ENCODE data around the gene DCAF11. TPM values are rescaled to one million over a fixed set of nuclear protein-coding genes. Genes with fewer than 3 reads are reported as not detected.
A peak's percentile ranks its signal among the peaks of the same experiment; 100 is the strongest.

DCAF11 gene
- total RNA-seq, 2 experiments from 2014 or later = 106 to 116 TPM

DNA sequence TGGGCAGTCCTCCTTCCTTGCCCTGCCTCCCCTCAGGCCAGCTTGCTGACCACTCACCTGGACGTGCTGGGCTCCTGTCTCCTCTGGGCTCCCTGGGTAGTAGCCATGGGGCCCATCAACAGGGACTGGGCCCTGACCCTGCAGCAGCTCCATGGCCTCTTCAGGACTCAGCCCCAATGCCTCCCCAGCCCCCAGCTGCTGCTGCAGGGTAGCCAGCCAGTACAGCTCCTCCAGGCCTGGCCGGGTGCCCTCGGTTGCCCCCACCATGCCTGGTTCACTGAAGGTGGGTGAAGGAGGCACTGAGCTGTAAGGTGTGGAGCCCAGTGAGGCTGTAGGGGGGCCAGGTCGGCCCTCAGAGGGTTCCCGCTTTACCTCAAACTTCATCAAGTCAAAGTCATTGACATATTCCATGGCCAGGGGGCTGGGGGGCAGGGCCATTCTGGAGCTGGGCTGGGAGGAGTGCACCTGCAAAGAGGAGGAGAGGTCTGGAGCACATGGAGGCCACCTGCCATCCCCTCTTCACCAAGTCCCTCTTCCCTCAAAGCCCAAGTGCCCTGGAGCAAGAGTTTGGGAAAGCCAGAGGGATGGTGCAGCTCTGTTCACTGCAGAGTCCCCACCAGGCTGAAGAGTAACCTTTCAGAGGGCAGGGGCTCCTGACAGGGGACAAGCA, 32.0 kb upstream of the DCAF11 start:
- ChIA-PET CTCF (interaction anchor here (0.5 to 3.8 kb wide), 8 partner anchors 8 to 488 kb away, joined by 3 to 36 read pairs (median 4); partner anchors contain the start of genes IRF9 and PCK2), POLR2A (interaction anchor here (0.6 kb wide), 1 partner anchor 47 kb away, joined by 3 read pairs; no protein-coding TSS in a partner anchor)
- Mint-ChIP-seq H3K27ac (peak overlapping the region; percentile 90), H3K27me3 (peaks cover 3% of the 10 kb centered on the region), H3K9me3 (no peaks in the 10 kb centered on the region), H3K36me3 (ENCODE audit: low read depth) (no peaks in the 10 kb centered on the region), H3K4me3 (peak overlapping the region; percentile 72), H3K4me1 (peaks cover 27% of the 10 kb centered on the region)
- DNase-seq = no peak

DNA sequence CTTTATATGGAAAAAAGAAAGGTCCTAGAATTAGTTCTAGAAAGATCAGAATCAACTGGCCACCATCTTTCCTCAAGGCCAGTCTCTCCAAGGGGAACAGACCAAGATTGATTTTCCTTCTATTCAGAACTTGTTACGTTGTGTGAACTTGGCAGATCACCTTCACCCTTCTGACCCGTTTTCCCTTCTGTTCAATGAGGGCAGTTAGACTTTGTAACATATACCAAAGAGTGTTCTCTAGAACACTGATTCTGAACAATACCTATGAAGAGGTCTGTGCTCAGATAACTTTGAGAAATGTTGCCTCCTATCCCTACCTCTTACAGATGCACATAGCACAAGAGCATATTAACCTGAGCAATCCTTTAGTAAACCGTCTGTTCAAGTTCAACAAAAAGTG, 31.1 kb upstream of the DCAF11 start:
- Mint-ChIP-seq H3K27ac (no peak overlapping the region), H3K4me3 (no peak overlapping the region), H3K4me1 (peaks cover 27% of the 10 kb centered on the region), H3K9me3 (no peaks in the 10 kb centered on the region), H3K36me3 (ENCODE audit: low read depth) (no peaks in the 10 kb centered on the region), H3K27me3 (peaks cover 3% of the 10 kb centered on the region)
- POLR2A ChIA-PET = no interaction called here
- CTCF ChIA-PET = interaction anchor here (1.0 to 1.7 kb wide), 2 partner anchors 78 to 250 kb away, joined by 3 to 5 read pairs; partner anchors contain the start of gene IRF9
- DNase-seq = no peak

DNA sequence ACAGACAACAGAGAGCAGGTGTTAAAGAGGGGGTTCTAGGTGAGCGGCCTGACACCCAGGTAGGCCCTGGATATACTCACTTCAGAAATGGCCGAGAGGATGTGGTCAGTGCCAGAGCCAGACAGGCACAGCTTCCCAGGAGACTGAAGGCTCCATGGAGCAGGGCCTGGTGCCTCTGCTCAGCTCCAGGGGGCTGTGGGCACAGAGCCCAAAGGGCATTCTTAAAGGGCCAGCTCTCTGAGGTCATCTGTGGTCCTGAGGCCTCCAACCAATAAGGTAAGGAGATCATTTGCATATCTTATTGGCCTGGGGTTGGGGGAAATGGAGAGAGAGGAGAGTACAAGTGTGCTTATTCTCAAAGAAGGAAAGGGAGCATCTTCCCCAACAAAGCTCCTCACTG, 30.1 kb upstream of the DCAF11 start:
- peaks cover 1% of the 10 kb centered on the region for H3K27me3 Mint-ChIP-seq
- no peaks in the 10 kb centered on the region for H3K9me3 Mint-ChIP-seq
- POLR2A ChIA-PET = no interaction called here
- peaks cover 22% of the 10 kb centered on the region for H3K4me1 Mint-ChIP-seq
- H3K27ac Mint-ChIP-seq = no peak overlapping the region
- H3K36me3 Mint-ChIP-seq (ENCODE audit: low read depth) = no peaks in the 10 kb centered on the region
- no peak overlapping the region for H3K4me3 Mint-ChIP-seq
- DNase-seq = no peak
- CTCF ChIA-PET = interaction anchor here (1.2 to 1.3 kb wide), 2 partner anchors 10 to 24 kb away, joined by 3 to 4 read pairs; no protein-coding TSS in a partner anchor

DNA sequence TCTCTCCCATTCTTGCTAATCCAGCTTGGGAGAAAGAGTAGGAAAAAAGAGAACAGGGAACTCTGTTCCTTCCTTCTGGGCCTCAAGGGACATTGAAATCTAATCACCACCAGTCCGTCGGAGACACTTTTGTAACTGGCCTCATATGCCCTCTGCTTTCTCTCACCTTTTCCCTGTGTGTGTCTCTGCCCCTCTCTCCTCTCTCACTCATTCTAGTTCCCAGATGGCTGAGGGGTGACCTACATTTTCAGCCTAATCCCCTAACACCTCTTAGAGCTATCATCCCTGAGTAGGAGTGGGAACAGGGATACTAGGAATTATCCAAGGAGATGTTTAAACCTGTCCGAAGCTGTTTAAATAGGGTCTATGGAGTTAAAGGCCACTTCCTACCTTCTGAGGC, 29.4 kb upstream of the DCAF11 start:
- POLR2A ChIA-PET = interaction anchor here (0.7 kb wide), 1 partner anchor 195 kb away, joined by 3 read pairs; no protein-coding TSS in a partner anchor
- Mint-ChIP-seq H3K9me3 (no peaks in the 10 kb centered on the region), H3K27ac (no peak overlapping the region), H3K36me3 (ENCODE audit: low read depth) (no peaks in the 10 kb centered on the region), H3K27me3 (peaks cover 1% of the 10 kb centered on the region), H3K4me3 (no peak overlapping the region), H3K4me1 (peaks cover 18% of the 10 kb centered on the region)
- no peak for DNase-seq
- CTCF ChIA-PET = interaction anchor here (0.9 to 1.3 kb wide), 4 partner anchors 11 to 96 kb away, joined by 3 to 4 read pairs (median 3); partner anchors contain the start of genes DHRS4L2 and PSME1

DNA sequence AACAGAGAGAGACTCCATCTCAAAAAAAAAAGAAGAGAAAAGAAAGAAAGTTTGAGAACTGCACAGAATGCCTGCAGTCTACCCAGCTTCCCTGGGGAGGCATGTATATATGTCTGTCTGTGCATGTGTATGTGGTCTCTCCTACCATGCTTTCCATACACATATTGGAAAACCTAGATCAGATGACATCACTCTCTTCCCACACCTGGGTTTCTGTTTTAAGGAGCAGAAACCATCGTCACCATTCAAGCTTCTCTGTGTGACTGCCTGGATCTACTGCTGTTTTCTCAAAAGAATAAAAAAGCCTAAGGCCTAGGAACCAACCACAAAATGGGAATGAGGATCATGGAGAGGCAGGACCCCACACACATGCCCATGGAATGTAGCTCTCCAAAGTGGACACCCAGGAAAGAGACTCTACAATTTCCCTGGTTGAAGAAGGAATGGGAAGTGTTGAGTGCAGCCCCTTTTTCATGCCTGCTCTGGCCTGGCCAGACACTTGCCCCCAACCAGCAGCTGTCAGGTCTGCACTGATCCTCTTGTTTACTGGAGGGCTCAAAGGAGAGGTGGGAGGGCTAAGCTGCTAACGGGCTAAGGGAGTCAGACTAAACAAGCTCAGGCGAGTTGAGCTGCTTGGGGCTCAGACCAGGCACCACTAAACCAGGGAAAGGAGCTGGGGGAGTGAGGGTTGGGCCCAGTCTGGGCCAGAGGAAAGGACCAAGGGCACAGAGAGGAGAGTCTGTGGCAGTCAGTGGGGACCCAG, 28.2 kb upstream of the DCAF11 start:
- POLR2A ChIA-PET = interaction anchor here (0.7 kb wide), 1 partner anchor 197 kb away, joined by 3 read pairs; no protein-coding TSS in a partner anchor
- DNase-seq = no peak
- H3K27ac Mint-ChIP-seq = no peak overlapping the region
- no peak overlapping the region for H3K4me3 Mint-ChIP-seq
- H3K27me3 Mint-ChIP-seq = peaks cover 1% of the 10 kb centered on the region
- no peaks in the 10 kb centered on the region for H3K9me3 Mint-ChIP-seq
- peaks cover 14% of the 10 kb centered on the region for H3K4me1 Mint-ChIP-seq
- no peaks in the 10 kb centered on the region for H3K36me3 Mint-ChIP-seq (ENCODE audit: low read depth)
- CTCF ChIA-PET = interaction anchor here (1.0 to 1.1 kb wide), 2 partner anchors 20 to 24 kb away, joined by 3 to 4 read pairs; no protein-coding TSS in a partner anchor

DNA sequence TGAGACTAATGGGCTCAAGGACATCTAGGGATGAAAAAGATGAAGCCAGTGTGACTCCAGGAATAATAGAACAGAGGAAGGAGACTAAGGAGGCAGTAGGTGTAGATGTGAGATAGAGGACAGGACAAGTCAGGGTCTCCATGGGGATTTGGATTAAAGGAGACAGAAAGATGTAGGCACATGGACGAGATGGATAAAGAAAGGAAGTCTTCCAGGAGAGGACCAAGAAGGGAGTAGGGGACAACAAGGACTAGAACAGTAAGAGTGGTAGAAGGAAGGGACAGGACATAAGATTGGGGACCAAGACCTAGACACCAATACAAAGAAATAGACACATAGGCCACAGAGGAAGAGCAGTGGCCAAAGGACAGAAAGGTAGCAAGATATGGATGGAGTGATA, 27.6 kb upstream of the DCAF11 start:
- H3K36me3 Mint-ChIP-seq (ENCODE audit: low read depth) = no peaks in the 10 kb centered on the region
- peaks cover 11% of the 10 kb centered on the region for H3K4me1 Mint-ChIP-seq
- no peak for DNase-seq
- POLR2A ChIA-PET = no interaction called here
- H3K27ac Mint-ChIP-seq = no peak overlapping the region
- H3K27me3 Mint-ChIP-seq = peaks cover 1% of the 10 kb centered on the region
- no peaks in the 10 kb centered on the region for H3K9me3 Mint-ChIP-seq
- H3K4me3 Mint-ChIP-seq = no peak overlapping the region
- CTCF ChIA-PET = interaction anchor here (1.0 to 1.1 kb wide), 2 partner anchors 20 to 23 kb away, joined by 3 to 4 read pairs; no protein-coding TSS in a partner anchor

DNA sequence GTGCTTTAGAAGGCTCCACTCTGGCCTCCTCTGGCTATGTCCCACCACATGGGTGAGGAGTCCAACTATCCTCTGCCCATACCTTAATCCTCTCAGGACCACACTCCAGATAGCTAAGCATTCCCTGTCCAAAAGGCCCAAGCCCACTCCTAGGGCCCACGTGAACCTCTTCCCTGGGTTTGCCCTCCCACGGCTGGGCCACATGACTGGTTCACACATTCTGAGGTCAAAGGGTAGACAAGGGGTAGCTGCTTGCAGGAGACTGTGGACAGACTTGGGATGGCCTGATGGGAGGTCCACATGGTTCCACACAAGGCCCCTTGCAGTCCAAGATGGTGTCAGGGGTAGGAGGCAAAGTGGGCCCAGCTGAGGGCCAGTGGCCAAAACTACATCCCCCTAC, 26.5 kb upstream of the DCAF11 start:
- Mint-ChIP-seq H3K9me3 (no peaks in the 10 kb centered on the region), H3K27me3 (no peaks in the 10 kb centered on the region), H3K27ac (no peak overlapping the region), H3K36me3 (ENCODE audit: low read depth) (no peaks in the 10 kb centered on the region), H3K4me3 (no peak overlapping the region), H3K4me1 (peaks cover 13% of the 10 kb centered on the region)
- POLR2A ChIA-PET = no interaction called here
- CTCF ChIA-PET = interaction anchor here (0.6 to 1.0 kb wide), 5 partner anchors 8 to 340 kb away, joined by 3 read pairs; partner anchors contain the start of gene IRF9
- no peak for DNase-seq

DNA sequence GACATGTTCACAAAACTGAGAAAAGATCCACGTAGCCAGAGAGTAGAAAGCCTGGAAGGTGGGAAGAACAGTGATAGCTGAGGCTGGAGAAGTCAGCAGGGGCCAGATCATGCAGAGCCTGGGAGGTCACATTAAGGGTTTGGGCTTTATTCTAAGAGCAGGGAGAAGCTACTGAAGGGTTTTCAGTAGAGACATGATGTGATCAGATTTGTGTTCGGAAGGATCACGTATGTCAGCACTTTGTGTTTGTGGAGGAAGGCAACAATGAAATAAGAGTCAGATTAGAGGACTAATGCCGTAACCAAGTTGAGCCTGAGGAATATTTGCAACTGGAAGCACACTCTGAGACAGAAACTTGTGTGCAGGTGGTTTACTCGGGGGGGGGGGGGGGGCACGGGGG, 24.7 kb upstream of the DCAF11 start:
- H3K4me3 Mint-ChIP-seq = no peak overlapping the region
- no peaks in the 10 kb centered on the region for H3K9me3 Mint-ChIP-seq
- no peaks in the 10 kb centered on the region for H3K27me3 Mint-ChIP-seq
- peaks cover 2% of the 10 kb centered on the region for H3K36me3 Mint-ChIP-seq (ENCODE audit: low read depth)
- H3K27ac Mint-ChIP-seq = no peak overlapping the region
- ChIA-PET POLR2A (no interaction called here), CTCF (interaction anchor here (0.9 to 9.6 kb wide), 14 partner anchors 9 to 200 kb away, joined by 3 to 138 read pairs (median 5); partner anchors contain the start of genes CARMIL3, DCAF11, DHRS4L2 and NRL)
- no peak for DNase-seq
- H3K4me1 Mint-ChIP-seq = peaks cover 20% of the 10 kb centered on the region

DNA sequence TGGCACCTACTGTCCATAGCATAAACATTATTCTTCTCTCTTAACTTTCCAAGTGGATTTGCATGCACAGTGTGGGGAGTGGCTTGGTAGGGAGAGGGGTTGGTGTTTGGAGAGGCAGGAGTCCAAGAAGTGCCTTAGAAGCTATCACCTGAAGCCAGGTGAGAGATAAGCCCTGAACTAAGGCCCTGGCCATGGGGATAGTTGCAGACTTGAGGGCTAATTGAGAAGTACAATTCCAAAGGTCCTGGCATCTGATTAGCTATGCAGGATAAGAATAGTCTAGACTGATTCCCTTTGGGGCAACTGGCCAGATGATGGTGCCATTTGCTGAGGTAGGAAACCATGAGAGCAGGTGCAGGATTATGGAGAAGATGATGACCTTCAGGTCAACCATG, 22.5 kb upstream of the DCAF11 start:
- ChIA-PET CTCF (interaction anchor here (0.9 to 9.6 kb wide), 4 partner anchors 11 to 69 kb away, joined by 3 to 138 read pairs (median 13); partner anchors contain the start of gene IRF9), POLR2A (interaction anchor here (0.9 kb wide), 1 partner anchor 44 kb away, joined by 4 read pairs; the partner anchor contains the start of gene PSME1)
- DNase-seq = no peak
- no peaks in the 10 kb centered on the region for H3K27me3 Mint-ChIP-seq
- H3K36me3 Mint-ChIP-seq (ENCODE audit: low read depth) = peaks cover 17% of the 10 kb centered on the region
- peak overlapping the region; percentile 76 for H3K27ac Mint-ChIP-seq
- no peaks in the 10 kb centered on the region for H3K9me3 Mint-ChIP-seq
- H3K4me3 Mint-ChIP-seq = no peak overlapping the region
- peaks cover 35% of the 10 kb centered on the region for H3K4me1 Mint-ChIP-seq

DNA sequence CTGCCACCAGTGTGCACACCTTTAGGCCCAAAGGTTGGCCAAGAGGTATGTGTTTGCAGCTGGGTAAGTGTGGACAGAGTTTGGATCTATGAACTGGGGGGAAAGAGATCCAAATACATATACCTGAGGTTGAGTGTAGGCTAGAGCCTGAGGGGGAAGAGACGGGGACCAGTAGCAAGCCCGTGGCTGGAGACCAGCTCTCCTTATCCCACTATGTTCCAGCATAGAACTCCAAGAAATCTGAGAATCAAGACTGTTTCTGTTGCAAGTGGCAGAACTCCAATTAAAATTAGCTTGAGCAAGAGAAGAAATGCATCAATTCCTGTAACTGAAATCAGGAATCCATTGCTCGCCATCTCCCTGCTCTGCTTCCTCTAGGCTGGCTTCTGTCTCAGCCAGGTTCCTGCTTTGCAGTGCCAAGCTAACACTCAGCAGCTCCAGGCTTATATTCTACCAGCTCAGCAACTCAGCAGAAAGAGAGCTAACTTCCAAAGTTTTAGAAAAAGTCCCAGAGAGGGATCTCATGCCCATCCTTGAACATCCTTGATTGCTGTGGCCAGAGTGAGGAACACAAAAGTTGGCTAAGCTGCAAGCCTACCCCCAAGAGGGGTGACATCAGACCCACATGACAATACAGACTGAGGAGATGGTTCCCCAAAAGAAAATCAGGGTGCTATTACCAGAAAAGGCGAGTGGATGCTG, 21.9 kb upstream of the DCAF11 start:
- H3K4me3 Mint-ChIP-seq = peak overlapping the region; percentile 100
- no peaks in the 10 kb centered on the region for H3K9me3 Mint-ChIP-seq
- ChIA-PET POLR2A (interaction anchor here (0.9 kb wide), 1 partner anchor 43 kb away, joined by 4 read pairs; the partner anchor contains the start of gene PSME1), CTCF (interaction anchor here (1.0 to 9.6 kb wide), 4 partner anchors 12 to 68 kb away, joined by 3 to 138 read pairs (median 14); partner anchors contain the start of gene IRF9)
- DNase-seq = no peak
- H3K27ac Mint-ChIP-seq = peak overlapping the region; percentile 76
- H3K27me3 Mint-ChIP-seq = no peaks in the 10 kb centered on the region
- H3K36me3 Mint-ChIP-seq (ENCODE audit: low read depth) = peaks cover 17% of the 10 kb centered on the region
- H3K4me1 Mint-ChIP-seq = peaks cover 35% of the 10 kb centered on the region

DNA sequence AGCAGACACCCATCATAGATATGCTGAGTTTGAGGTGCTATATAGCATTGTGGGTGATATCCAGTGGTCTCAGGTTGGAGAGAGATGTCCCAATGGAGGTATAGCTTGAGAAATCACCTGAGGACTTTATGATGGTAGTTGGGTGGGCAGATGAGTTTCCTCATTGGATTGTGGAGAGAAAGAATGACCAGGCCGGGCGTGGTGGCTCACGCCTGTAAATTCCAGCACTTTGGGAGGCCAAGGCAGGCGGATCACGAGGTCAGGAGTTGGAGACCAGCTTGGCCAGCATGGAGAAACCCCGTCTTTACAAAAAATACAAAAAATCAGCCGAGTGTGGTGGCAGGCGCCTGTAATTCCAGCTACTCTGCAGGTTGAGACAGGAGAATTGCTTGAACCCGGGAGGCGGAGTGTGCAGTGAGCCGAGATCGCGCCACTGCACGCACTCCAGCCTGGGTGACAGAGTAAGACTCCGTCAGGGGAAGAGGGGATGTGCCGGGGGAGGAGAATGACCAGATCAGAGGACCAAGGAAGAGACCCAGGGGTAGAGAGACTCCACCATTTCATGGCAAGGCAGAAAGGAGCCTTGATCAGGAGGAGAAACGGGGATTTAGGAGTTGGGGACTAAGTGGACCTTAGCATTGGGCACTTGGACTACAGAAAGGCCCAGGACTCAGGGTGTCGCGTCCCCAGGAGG, 21.2 kb upstream of the DCAF11 start:
- Mint-ChIP-seq H3K36me3 (ENCODE audit: low read depth) (peaks cover 22% of the 10 kb centered on the region), H3K4me3 (peak overlapping the region; percentile 100)
- POLR2A ChIA-PET = interaction anchor here (1.2 to 2.7 kb wide), 2 partner anchors 15 to 21 kb away, joined by 9 to 13 read pairs; partner anchors contain the start of genes DCAF11 and NRL

More for the DNA sequence above, 21.2 kb upstream of the DCAF11 start:
- Mint-ChIP-seq H3K27ac (peak overlapping the region; percentile 76), H3K4me1 (peaks cover 35% of the 10 kb centered on the region), H3K27me3 (no peaks in the 10 kb centered on the region), H3K9me3 (no peaks in the 10 kb centered on the region)
- CTCF ChIA-PET = interaction anchor here (1.0 to 9.6 kb wide), 4 partner anchors 12 to 67 kb away, joined by 3 to 138 read pairs (median 14); partner anchors contain the start of gene IRF9
- no peak for DNase-seq
